ENCODE data around the gene SMG6. TPM values are rescaled to one million over a fixed set of nuclear protein-coding genes. Genes with fewer than 3 reads are reported as not detected.
"Not testable (repeated sequence)": the region's sequence is repeated elsewhere in the genome, so short reads cannot be mapped to it uniquely, and the experiment has no call there.

SMG6 gene
- polyA plus RNA-seq, 1 experiment = 27.3 TPM

DNA sequence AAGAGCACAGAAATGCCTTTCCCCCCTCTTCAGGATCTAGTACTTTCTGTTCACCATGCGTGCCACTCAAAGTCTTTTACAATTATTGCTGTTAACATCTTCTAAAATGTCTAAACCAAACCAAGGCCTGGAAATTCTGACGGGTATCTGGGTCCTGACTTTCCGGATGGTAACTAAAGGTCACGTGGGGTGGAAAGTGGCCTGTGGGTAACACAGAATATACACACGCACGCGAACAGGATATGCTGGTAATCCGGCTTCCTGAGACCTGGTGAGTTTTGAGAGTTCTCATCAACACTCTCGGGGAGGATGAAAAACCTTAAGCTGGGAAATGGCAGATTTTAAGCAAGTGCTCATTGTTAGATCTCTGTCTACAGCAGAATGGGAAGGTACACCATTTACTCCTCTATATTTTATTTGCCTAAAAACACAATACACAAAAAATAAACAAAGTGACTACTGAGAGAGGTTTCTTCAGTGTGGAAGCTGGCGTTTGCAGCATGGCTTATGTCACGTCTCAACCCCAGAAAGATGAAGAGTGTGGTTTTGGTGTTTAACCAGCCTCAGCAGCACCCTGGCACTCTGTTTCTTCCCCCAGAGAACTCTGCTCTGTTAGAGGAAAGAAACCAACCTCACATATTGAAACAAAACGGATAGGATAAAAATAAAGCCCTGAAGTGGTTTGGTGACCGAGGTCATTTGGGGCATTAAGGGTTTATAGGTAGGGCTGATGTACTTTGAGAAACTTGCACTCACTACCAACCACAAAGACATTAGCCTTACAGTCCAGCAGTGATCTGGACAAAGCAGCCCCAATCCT is 37.3 kb downstream of the SMG6 start:
- DNase-seq (ENCODE audit: low read depth, low spot score) = no peak
- POLR2A ChIA-PET = interaction anchor here (1.5 kb wide), 1 partner anchor 37 kb away, joined by 7 read pairs; the partner anchor contains the start of genes SMG6 and SRR
- CTCF ChIA-PET = interaction anchor here (1.3 kb wide), 1 partner anchor 15 kb away, joined by 6 read pairs; no protein-coding TSS in a partner anchor
- H3K4me3 ChIP-seq (ENCODE audit: low read depth, low read length) = no peak overlapping the region
- no peaks in the 10 kb centered on the region for H3K9me3 ChIP-seq (ENCODE audit: control insufficient read depth, insufficient read depth, low read length)
- no peak overlapping the region for H3K27ac ChIP-seq (ENCODE audit: low read depth, low read length)
- no peaks in the 10 kb centered on the region for H3K27me3 ChIP-seq (ENCODE audit: control insufficient read depth, insufficient read depth, low read length)
- no peak for TF ChIP-seq CTCF (IDR thresholded peaks at IDR 0.05; ENCODE audit: low read depth, low read length)

GRCh38 chr17:2265166-2265565 is 38.4 kb downstream of the SMG6 start:
- not testable (repeated sequence) for DNase-seq (ENCODE audit: low read depth, low spot score); H3K27ac ChIP-seq (ENCODE audit: low read depth, low read length); H3K27me3 ChIP-seq (ENCODE audit: control insufficient read depth, insufficient read depth, low read length); H3K4me3 ChIP-seq (ENCODE audit: low read depth, low read length); H3K9me3 ChIP-seq (ENCODE audit: control insufficient read depth, insufficient read depth, low read length)
- ChIA-PET POLR2A (interaction anchor here (1.5 kb wide), 1 partner anchor 39 kb away, joined by 7 read pairs; the partner anchor contains the start of genes SMG6 and SRR), CTCF (interaction anchor here (2.9 kb wide), 1 partner anchor 20 kb away, joined by 13 read pairs; no protein-coding TSS in a partner anchor)

DNA sequence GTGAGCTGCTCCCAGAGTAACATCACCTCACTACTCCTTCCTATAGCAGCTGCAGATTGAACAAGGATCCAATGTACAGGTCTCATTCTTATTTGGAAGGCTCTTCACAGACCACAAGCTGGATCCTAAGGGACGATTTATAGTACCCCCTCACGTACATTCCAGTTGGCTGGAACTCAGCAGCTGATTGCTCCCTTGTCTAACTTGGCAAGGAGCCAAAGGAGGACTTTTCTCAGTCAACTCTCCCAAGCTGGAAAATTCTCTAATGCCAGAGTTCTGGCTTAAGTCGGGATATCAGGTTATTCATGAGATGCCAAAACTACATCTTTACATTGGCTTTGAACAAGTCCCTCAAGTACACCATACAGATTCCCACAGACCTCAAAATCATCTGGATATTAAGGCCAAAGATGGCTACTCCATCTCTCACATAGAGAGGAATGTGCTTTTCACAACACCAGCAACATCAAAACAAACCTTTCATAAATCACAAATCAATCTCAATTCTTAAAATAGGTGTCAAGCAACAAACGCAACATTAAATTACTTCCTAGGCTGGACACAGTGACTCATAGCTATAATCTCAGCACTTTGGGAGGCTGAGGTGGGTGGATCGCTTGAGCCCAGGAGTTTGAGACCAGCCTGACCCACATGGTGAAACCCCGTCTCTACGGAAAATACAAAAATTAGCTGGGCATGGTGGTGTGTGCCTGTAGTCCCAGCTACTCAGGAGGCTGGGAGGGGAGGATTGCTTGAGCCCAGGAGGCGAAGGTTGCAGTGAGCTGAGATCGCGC is 39.3 kb downstream of the SMG6 start:
- POLR2A ChIA-PET = interaction anchor here (0.5 to 1.5 kb wide), 2 partner anchors 39 to 221 kb away, joined by 7 to 9 read pairs; partner anchors contain the start of genes SMG6 and SRR

DNA sequence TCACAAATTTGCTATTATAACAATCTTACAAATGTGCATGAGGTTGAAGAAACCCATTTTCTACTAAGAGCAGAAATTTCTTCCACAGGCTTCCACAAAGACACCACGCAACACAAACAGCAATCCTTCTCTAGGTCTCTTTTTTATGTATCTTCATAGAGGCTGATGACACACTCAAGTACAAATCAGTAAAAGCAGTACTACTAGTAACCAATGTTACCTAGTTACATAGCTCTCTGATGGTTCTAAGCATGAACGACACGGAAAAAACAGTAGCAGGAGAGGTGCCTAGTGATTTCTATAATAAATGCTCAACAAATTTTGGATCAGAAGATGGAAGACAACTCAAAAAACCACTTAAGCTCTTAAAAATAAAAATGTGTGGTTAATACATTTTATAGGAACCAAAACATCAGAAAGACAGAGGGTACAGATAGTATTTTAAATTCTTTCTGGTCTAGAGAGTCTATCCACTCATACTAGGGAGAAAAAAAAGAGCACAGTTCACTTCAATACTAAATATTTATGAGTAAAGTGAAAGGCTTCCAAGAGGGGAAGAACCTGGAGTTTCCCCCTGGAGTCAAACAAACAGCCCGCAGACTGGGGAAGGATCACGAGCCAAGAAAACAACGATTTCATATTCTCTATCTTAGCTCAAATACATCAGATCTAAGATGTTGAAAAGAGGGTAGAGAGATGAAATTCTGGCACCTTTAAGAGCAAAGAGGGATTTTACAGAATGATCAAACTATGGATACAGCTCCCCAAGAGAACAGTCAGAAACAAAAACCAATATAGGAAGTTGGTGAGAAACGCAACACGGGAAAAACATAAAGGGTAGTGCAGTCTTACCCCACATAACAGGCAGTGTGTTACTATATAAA is 40.2 kb downstream of the SMG6 start:
- peak overlapping the region; percentile 62 for H3K27ac ChIP-seq (ENCODE audit: low read depth, low read length)
- CTCF ChIA-PET = interaction anchor here (0.7 to 2.9 kb wide), 7 partner anchors 18 to 212 kb away, joined by 3 to 13 read pairs (median 4); no protein-coding TSS in a partner anchor

More for the DNA sequence above, 39.3 kb downstream of the SMG6 start:
- H3K27me3 ChIP-seq (ENCODE audit: control insufficient read depth, insufficient read depth, low read length) = no peaks in the 10 kb centered on the region
- no peak overlapping the region; the same call in 1 of the 2 replicates for H3K4me3 ChIP-seq (ENCODE audit: low read depth, low read length)
- H3K27ac ChIP-seq (ENCODE audit: low read depth, low read length) = peak overlapping the region; percentile 62
- CTCF ChIA-PET = interaction anchor here (0.7 to 2.9 kb wide), 7 partner anchors 17 to 213 kb away, joined by 3 to 13 read pairs (median 4); no protein-coding TSS in a partner anchor
- H3K9me3 ChIP-seq (ENCODE audit: control insufficient read depth, insufficient read depth, low read length) = no peaks in the 10 kb centered on the region
- DNase-seq (ENCODE audit: low read depth, low spot score) = no peak
- no peak for TF ChIP-seq CTCF (IDR thresholded peaks at IDR 0.05; ENCODE audit: low read depth, low read length)

More for the DNA sequence above, 40.2 kb downstream of the SMG6 start:
- TF ChIP-seq CTCF (IDR thresholded peaks at IDR 0.05; ENCODE audit: low read depth, low read length) = no peak
- Histone ChIP-seq H3K9me3 (ENCODE audit: control insufficient read depth, insufficient read depth, low read length) (no peaks in the 10 kb centered on the region), H3K4me3 (ENCODE audit: low read depth, low read length) (no peak overlapping the region), H3K27me3 (ENCODE audit: control insufficient read depth, insufficient read depth, low read length) (no peaks in the 10 kb centered on the region)
- POLR2A ChIA-PET = interaction anchor here (1.3 kb wide), 1 partner anchor 40 kb away, joined by 6 read pairs; the partner anchor contains the start of genes SMG6 and SRR
- DNase-seq (ENCODE audit: low read depth, low spot score) = no peak
